Measurements from ENCODE around the gene SUSD5.

SUSD5 gene

GRCh38 chr3:33128706-33129105 is 89.9 kb downstream of the SUSD5 start (continued):
- TF ChIP-seq WT1 (tag by site-specific recombination; IDR thresholded peaks at IDR 0.05): no peak
- no peak for TF ChIP-seq YY2 (tag by site-specific recombination; IDR thresholded peaks at IDR 0.05)
- no peak for TF ChIP-seq PATZ1 (tag by site-specific recombination; IDR thresholded peaks at IDR 0.05)
- no peak for TF ChIP-seq ZBTB48 (tag by site-specific recombination; IDR thresholded peaks at IDR 0.05)
- TF ChIP-seq ZNF148 (tag by site-specific recombination; IDR thresholded peaks at IDR 0.05; ENCODE audit: borderline replicate concordance): no peak
- TF ChIP-seq ZNF792 (tag by site-specific recombination; IDR thresholded peaks at IDR 0.05): no peak
- no peak for TF ChIP-seq TSHZ1 (tag by site-specific recombination; IDR thresholded peaks at IDR 0.05; ENCODE audit: borderline replicate concordance)
- TF ChIP-seq ZNF26 (tag by site-specific recombination; IDR thresholded peaks at IDR 0.05): no peak

- H3K36me3 ChIP-seq (ENCODE audit: control insufficient read depth in 2 of 2, insufficient read depth in 1 of 2, low read length in 2 of 2): peaks cover 0 to 58% of the 10 kb centered on the region in 2 experiments; a peak in 2 of 3 replicates
- no peaks in the 10 kb centered on the region for H3K4me1 ChIP-seq (ENCODE audit: control insufficient read depth, insufficient read depth, low read length)
- H3K4me3 ChIP-seq (ENCODE audit: low read depth, low read length): no peak overlapping the region
- POLR2A ChIA-PET: no interaction called here
- CTCF ChIA-PET: no interaction called here
- H3K9me3 ChIP-seq (ENCODE audit: control insufficient read depth, insufficient read depth, low read depth, low read length): no peaks in the 10 kb centered on the region
- no peak overlapping the region for H3K27ac ChIP-seq (ENCODE audit: extremely low read depth, low read depth, low read length)
- TF ChIP-seq ZSCAN23 (tag by site-specific recombination; IDR thresholded peaks at IDR 0.05) (no peak), ZNF138 (tag by site-specific recombination; IDR thresholded peaks at IDR 0.05; ENCODE audit: borderline replicate concordance) (no peak), ZNF121 (tag by site-specific recombination; IDR thresholded peaks at IDR 0.05) (no peak), AEBP2 (tag by site-specific recombination; IDR thresholded peaks at IDR 0.05; ENCODE audit: borderline replicate concordance) (no peak), MYNN (tag by site-specific recombination; IDR thresholded peaks at IDR 0.05; ENCODE audit: borderline replicate concordance) (no peak), ZNF629 (tag by site-specific recombination; IDR thresholded peaks at IDR 0.05) (no peak), ZNF658 (tag by site-specific recombination; IDR thresholded peaks at IDR 0.05) (no peak), ZNF433 (tag by site-specific recombination; IDR thresholded peaks at IDR 0.05; ENCODE audit: low read depth) (no peak), ZNF626 (tag by site-specific recombination; IDR thresholded peaks at IDR 0.05) (no peak), ZIC2 (tag by site-specific recombination; IDR thresholded peaks at IDR 0.05) (no peak), MZF1 (tag by site-specific recombination; IDR thresholded peaks at IDR 0.05; ENCODE audit: borderline replicate concordance) (no peak), ZNF280C (tag by site-specific recombination; IDR thresholded peaks at IDR 0.05) (no peak), OSR2 (tag by site-specific recombination; IDR thresholded peaks at IDR 0.05) (no peak), ZNF202 (tag by site-specific recombination; IDR thresholded peaks at IDR 0.05; ENCODE audit: borderline replicate concordance) (no peak), ZNF19 (tag by site-specific recombination; IDR thresholded peaks at IDR 0.05; ENCODE audit: low read depth) (no peak), HOXC10 (CRISPR knock-in tag; IDR thresholded peaks at IDR 0.05) (no peak)
These were observed 92.8 kb downstream of the SUSD5 start for GRCh38 chr3:33125840-33126239.

All from HEK293 (cell line).